HepG2 (cell line): ENCODE data around the gene DSCAM. TPM values are rescaled to one million over a fixed set of nuclear protein-coding genes. Genes with fewer than 3 reads are reported as not detected.

Source experiments
- ATAC-seq: fragments of 200-7000 bp; cut with Tn5 transposase; 3 replicates; pipeline ENCODE4 v1.9.1; 2020; ENCODE audit warnings: mild to moderate bottlenecking, moderate library complexity
- BruUV-seq: library from RNA; stranded (reverse); fragments of 400-500 nt; replicated peaks from 2 replicates; lab custom pipeline; 2021; lab: Mats Ljungman, UMichigan
- CTCF ChIA-PET: fragments of 300-600 bp; formaldehyde crosslinking; extraction: SDS; loops from one replicate; lab custom pipeline; 2021; ENCODE audit warnings: low total read pairs, inconsistent platforms, low intra/inter-chr PET ratio; lab: Yijun Ruan, JAX
- POLR2A ChIA-PET: fragments of 350-600 bp; sonication (Branson Sonifier 250); formaldehyde crosslinking; loops from one replicate; lab custom pipeline; 2020; ENCODE audit warnings: antibody characterized with exemption, inconsistent platforms; lab: Yijun Ruan, JAX
- DNase-seq: peaks from one replicate; pipeline ENCODE4 v3.0.0-alpha.2; 2015; ENCODE audit warnings: low spot score
- FAIRE-seq: peaks from 3 replicates; lab custom pipeline; 2011; peaks lifted over from hg19 to GRCh38; lab: Jason Lieb, UNC
- H2AFZ ChIP-seq: one replicate; pipeline ENCODE4 v1.6.1; 2011; ENCODE audit warnings: low read length, inconsistent platforms
- H3K27ac ChIP-seq: fragments of 300-600 bp; 3 replicates; pipeline ENCODE4 v1.8.0; 2011; ENCODE audit warnings: mixed run types, mild to moderate bottlenecking, mixed read lengths, low read length, inconsistent platforms; ENCODE audit not compliant: insufficient read depth; ENCODE audit errors: extremely low read length
- H3K27me3 ChIP-seq, 2 experiments: fragments of 200-600 bp in 1 of 2; 2 replicates in 1 of 2; 3 replicates in 1 of 2; pipeline versions ENCODE4 v1.6.0 to v1.8.0; 2011; ENCODE audit warnings: low read length in 2 of 2, mild to moderate bottlenecking in 2 of 2, moderate library complexity in 2 of 2, inconsistent platforms in 1 of 2; ENCODE audit not compliant: insufficient read depth in 2 of 2, control insufficient read depth in 1 of 2
- H3K36me3 ChIP-seq, 2 experiments: fragments of 200-600 bp in 1 of 2; replicated peaks in 1 of 2; 2 replicates in 1 of 2; 3 replicates in 1 of 2; pipeline versions ENCODE4 v1.5.1 to v1.8.0; 2011; ENCODE audit warnings: low read length in 2 of 2, inconsistent platforms in 1 of 2; ENCODE audit not compliant: insufficient read depth in 2 of 2, control insufficient read depth in 1 of 2
- H3K4me1 ChIP-seq: 2 replicates; pipeline ENCODE4 v1.5.1; 2012; ENCODE audit warnings: low read length, inconsistent platforms; ENCODE audit not compliant: insufficient read depth
- H3K4me2 ChIP-seq: 2 replicates; pipeline ENCODE4 v1.6.0; 2011; ENCODE audit warnings: low read depth, low read length, inconsistent platforms
- H3K4me3 ChIP-seq, 3 experiments: fragments of 200-600 bp in 1 of 3; sonication (generic), shearing (Covaris generic) in 1 of 3; replicated peaks in 1 of 3; 2 replicates each; pipeline ENCODE4 v1.5.1; 2011 to 2016; ENCODE audit warnings: low read length in 3 of 3, inconsistent platforms in 2 of 3, low read depth in 2 of 3, mild to moderate bottlenecking in 2 of 3, control low read depth in 1 of 3, mixed read lengths in 1 of 3; ENCODE audit not compliant: insufficient read depth in 1 of 3
- H3K79me2 ChIP-seq: one replicate; pipeline ENCODE4 v1.6.1; 2011; ENCODE audit warnings: low read length, inconsistent platforms; ENCODE audit not compliant: insufficient read depth
- H3K9ac ChIP-seq: 2 replicates; pipeline ENCODE4 v1.6.0; 2011; ENCODE audit warnings: mild to moderate bottlenecking, low read depth, low read length, inconsistent platforms; ENCODE audit not compliant: insufficient read depth
- H3K9me3 ChIP-seq: 2 replicates; pipeline ENCODE4 v1.5.1; 2012; ENCODE audit warnings: mild to moderate bottlenecking, low read length
- H4K20me1 ChIP-seq: 2 replicates; pipeline ENCODE4 v1.6.0; 2011; ENCODE audit warnings: inconsistent platforms, mild to moderate bottlenecking, low read length, moderate library complexity; ENCODE audit not compliant: insufficient read depth
- FIP1L1 ChIP-seq: fragments of 200-400 bp; formaldehyde crosslinking; IDR thresholded peaks from 2 replicates; pipeline ENCODE4 v1.6.1; 2018; ENCODE audit warnings: low read depth, mild to moderate bottlenecking, low read length, moderate library complexity, borderline replicate concordance; ENCODE audit not compliant: insufficient read depth
- ZFP36L1 ChIP-seq: sonication (generic); formaldehyde crosslinking; IDR thresholded peaks from 2 replicates; pipeline ENCODE4 v1.8.0; 2022; ENCODE audit warnings: mild to moderate bottlenecking, missing genetic modification reagents, moderate library complexity
- ZFP36L2 ChIP-seq: sonication (generic); formaldehyde crosslinking; IDR thresholded peaks from 2 replicates; pipeline ENCODE4 v1.4.0; 2020; ENCODE audit warnings: missing genetic modification reagents
- WGBS: methylation state at CpG from one replicate; pipeline ENCODE4 v1.1.6; 2017; ENCODE audit warnings: low lambda C conversion rate; 5-methylcytosine and 5-hydroxymethylcytosine counted together
- in situ Hi-C: cut with HindIII; loops from 2 replicates; pipeline ENCODE4 v1.10.0; 2017; ENCODE audit warnings: low pct_unique_long_range_greater_than_20kb; ENCODE audit not compliant: extremely low pct_ligation_motif_present
- intact Hi-C: fragments of 100-400 bp; cut with micrococcal nuclease; formaldehyde crosslinking; loops from one replicate; pipeline ENCODE4 v1.10.0; 2022; ENCODE audit not compliant: unreplicated experiment
- polyA plus RNA-seq, 8 experiments: library from polyadenylated mRNA; depleted of rRNA in 3 of 8; stranded (reverse) in 7 of 8; unstranded in 1 of 8; fragments of >200 nt; fragmentation: Illumina TruSeq in 4 of 8; extraction: Trizol in 4 of 8; gene quantifications; 2 replicates each; pipeline versions ENCODE4 v1.2.1 to v1.2.3, GENCODE V29; 2011 to 2016; ENCODE audit warnings: low read depth in 4 of 8, missing spikeins in 1 of 8, mixed read lengths in 1 of 8; ENCODE audit not compliant: insufficient read depth in 1 of 8
- total RNA-seq, 5 experiments: library from RNA; depleted of rRNA; stranded (reverse); fragments of >200 nt; fragmentation: Illumina TruSeq; extraction: Trizol; gene quantifications; 2 replicates each; pipeline ENCODE4 v1.2.3, GENCODE V29; 2016; ENCODE audit warnings: low read depth in 1 of 5
- TF ChIP-seq, protein P1 (sequence below): sonication (generic); formaldehyde crosslinking; IDR thresholded peaks from 2 replicates; pipeline ENCODE4 v1.5.0; 2020; ENCODE audit warnings: missing genetic modification reagents
- TF ChIP-seq, protein P2 (sequence below): sonication (generic); formaldehyde crosslinking; IDR thresholded peaks from 2 replicates; pipeline ENCODE4 v1.5.1; 2020; ENCODE audit warnings: mild to moderate bottlenecking, moderate library complexity, missing genetic modification reagents
- TF ChIP-seq, protein P3 (sequence below): sonication (generic); formaldehyde crosslinking; IDR thresholded peaks from 2 replicates; pipeline ENCODE4 v1.5.1; 2020; ENCODE audit warnings: missing genetic modification reagents, mild to moderate bottlenecking, borderline replicate concordance

DSCAM gene
- total and polyA plus RNA-seq, 2 of the 13 experiments (the other 11 are each of a cell fraction or from before 2014, with no cell fraction given): not detected

DNA sequence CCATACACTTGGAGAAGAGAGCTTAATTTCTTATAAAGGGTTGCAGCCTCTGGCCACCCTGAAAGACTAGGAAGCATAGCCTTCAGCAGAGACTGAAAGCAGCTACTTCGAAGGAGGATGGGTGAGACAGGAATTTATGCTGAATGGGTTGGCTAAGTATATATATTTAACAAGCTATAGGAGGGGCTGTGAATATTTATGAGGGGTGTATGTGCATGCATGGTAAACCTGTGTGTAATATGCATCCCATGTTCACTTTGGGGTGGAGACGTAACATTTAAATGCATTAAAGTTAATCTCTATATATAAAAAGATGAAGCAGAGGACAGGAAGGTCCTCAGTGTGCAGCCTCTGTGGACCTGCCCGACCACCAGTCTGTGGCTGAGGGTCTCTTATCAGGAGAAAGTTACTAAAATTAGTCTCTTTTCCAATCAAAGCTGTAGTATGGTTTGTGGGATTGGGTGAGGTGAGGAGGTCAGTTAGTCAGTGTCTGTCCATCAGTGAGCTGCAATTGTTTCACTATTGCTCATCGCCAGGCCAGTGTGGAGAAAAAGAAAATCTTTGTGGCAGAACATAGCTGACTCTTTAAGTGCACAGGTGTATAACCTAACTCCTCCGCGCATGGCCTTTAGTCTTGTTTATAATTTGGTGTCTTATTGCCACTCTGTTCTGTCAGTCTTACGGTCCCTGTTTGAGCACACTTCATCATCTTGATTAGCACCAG, 35.4 kb upstream of the DSCAM start:
- POLR2A ChIA-PET: no interaction called here
- no peak for ATAC-seq
- BruUV-seq: no TSS peak

More for the DNA sequence above, 35.4 kb upstream of the DSCAM start:
- no peaks in the 10 kb centered on the region for H3K4me1 ChIP-seq
- H3K9ac ChIP-seq: no peak overlapping the region
- FAIRE-seq (no peak), DNase-seq (no peak)
- peaks cover 54% of the 10 kb centered on the region for H3K9me3 ChIP-seq
- 18% methylated on average over 7 of the region's 7 CpGs for WGBS
- no peaks in the 10 kb centered on the region for H4K20me1 ChIP-seq
- H3K27ac ChIP-seq: no peak overlapping the region
- intact Hi-C loops: no loop called here
- no peak overlapping the region for H2AFZ ChIP-seq
- CTCF ChIA-PET: no interaction called here
- no peak overlapping the region for H3K4me3 ChIP-seq
- no peaks in the 10 kb centered on the region for H3K27me3 ChIP-seq
- no peaks in the 10 kb centered on the region for H3K79me2 ChIP-seq
- no peaks in the 10 kb centered on the region for H3K36me3 ChIP-seq
- no peak overlapping the region for H3K4me2 ChIP-seq
- in situ Hi-C loops: no loop called here
- TF ChIP-seq FIP1L1 (no peak), ZFP36L1 (CRISPR knock-in tag) (no peak), ZFP36L2 (CRISPR knock-in tag) (no peak)
- TF ChIP-seq, protein P1, sequence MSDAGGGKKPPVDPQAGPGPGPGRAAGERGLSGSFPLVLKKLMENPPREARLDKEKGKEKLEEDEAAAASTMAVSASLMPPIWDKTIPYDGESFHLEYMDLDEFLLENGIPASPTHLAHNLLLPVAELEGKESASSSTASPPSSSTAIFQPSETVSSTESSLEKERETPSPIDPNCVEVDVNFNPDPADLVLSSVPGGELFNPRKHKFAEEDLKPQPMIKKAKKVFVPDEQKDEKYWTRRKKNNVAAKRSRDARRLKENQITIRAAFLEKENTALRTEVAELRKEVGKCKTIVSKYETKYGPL (CRISPR knock-in tag): no peak
- TF ChIP-seq, protein P2, sequence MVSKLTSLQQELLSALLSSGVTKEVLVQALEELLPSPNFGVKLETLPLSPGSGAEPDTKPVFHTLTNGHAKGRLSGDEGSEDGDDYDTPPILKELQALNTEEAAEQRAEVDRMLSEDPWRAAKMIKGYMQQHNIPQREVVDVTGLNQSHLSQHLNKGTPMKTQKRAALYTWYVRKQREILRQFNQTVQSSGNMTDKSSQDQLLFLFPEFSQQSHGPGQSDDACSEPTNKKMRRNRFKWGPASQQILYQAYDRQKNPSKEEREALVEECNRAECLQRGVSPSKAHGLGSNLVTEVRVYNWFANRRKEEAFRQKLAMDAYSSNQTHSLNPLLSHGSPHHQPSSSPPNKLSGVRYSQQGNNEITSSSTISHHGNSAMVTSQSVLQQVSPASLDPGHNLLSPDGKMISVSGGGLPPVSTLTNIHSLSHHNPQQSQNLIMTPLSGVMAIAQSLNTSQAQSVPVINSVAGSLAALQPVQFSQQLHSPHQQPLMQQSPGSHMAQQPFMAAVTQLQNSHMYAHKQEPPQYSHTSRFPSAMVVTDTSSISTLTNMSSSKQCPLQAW (CRISPR knock-in tag): no peak
- TF ChIP-seq, protein P3, sequence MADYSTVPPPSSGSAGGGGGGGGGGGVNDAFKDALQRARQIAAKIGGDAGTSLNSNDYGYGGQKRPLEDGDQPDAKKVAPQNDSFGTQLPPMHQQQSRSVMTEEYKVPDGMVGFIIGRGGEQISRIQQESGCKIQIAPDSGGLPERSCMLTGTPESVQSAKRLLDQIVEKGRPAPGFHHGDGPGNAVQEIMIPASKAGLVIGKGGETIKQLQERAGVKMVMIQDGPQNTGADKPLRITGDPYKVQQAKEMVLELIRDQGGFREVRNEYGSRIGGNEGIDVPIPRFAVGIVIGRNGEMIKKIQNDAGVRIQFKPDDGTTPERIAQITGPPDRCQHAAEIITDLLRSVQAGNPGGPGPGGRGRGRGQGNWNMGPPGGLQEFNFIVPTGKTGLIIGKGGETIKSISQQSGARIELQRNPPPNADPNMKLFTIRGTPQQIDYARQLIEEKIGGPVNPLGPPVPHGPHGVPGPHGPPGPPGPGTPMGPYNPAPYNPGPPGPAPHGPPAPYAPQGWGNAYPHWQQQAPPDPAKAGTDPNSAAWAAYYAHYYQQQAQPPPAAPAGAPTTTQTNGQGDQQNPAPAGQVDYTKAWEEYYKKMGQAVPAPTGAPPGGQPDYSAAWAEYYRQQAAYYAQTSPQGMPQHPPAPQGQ (CRISPR knock-in tag): no peak
